ENCODE results near the gene AP3D1. TPM values are rescaled to one million over a fixed set of nuclear protein-coding genes. Genes with fewer than 3 reads are reported as not detected.

The AP3D1 gene
- total RNA-seq, 4 donors from 2014 or later = 101 to 189 (median 152) TPM

GRCh38 chr19:2150794-2151338, 500 bp downstream of the AP3D1 start:
- intact Hi-C loops (cut with DNase I; ENCODE audit: low total_unique reads) (loop anchor here (10.0 kb wide), 1 partner anchor 174 kb away; the partner anchor contains the start of genes LSM7 and SPPL2B), in situ Hi-C loops (cut with MboI; ENCODE audit: low pct_ligation_motif_present in 1 of 4, low pct_unique_long_range_greater_than_20kb in 1 of 4, low sequenced_read_pairs in 3 of 4) (loop anchor here in 1 of 4 donors (25.0 kb wide), 1 partner anchor 111 kb away; the partner anchor contains the start of gene JSRP1)
- DNase-seq = peak; percentile 35
- Histone ChIP-seq H3K27ac (peak overlapping the region; percentile 88 to 93 (median 90)), H3K4me1 (peaks cover 18 to 57% (median 36%) of the 10 kb centered on the region in 4 donors), H3K36me3 (no peaks in the 10 kb centered on the region), H3K4me3 (peak overlapping the region; percentile 65 to 93 (median 78)), H3K27me3 (no peaks in the 10 kb centered on the region), H3K9me3 (no peaks in the 10 kb centered on the region)
- TF ChIP-seq CTCF (IDR thresholded peaks at IDR 0.05) = no peak
- TF ChIP-seq EP300 (IDR thresholded peaks at IDR 0.05; ENCODE audit: low read depth) = no peak
- TF ChIP-seq POLR2AphosphoS5 (IDR thresholded peaks at IDR 0.05) = no peak
- no peak for TF ChIP-seq POLR2A (IDR thresholded peaks at IDR 0.05)
- 2% methylated on average over 15 of the region's 36 CpGs; no CpG with 5 or more reads in 1 of the 2 donors for WGBS, 2 donors (ENCODE audit: low coverage in 1 of 2)

- Histone ChIP-seq H3K9me3 (no peaks in the 10 kb centered on the region), H3K27ac (peak overlapping the region; percentile 88 to 93 (median 90)), H3K27me3 (no peaks in the 10 kb centered on the region), H3K4me1 (peaks cover 18 to 56% (median 35%) of the 10 kb centered on the region in 4 donors), H3K4me3 (peak overlapping the region; percentile 65 to 93 (median 78)), H3K36me3 (no peaks in the 10 kb centered on the region)
- TF ChIP-seq EP300 (IDR thresholded peaks at IDR 0.05; ENCODE audit: low read depth) (no peak), CTCF (IDR thresholded peaks at IDR 0.05) (no peak), POLR2AphosphoS5 (IDR thresholded peaks at IDR 0.05) (no peak), POLR2A (IDR thresholded peaks at IDR 0.05) (no peak)
- 18% methylated on average over 26 of the region's 30 CpGs; no CpG with 5 or more reads in 1 of the 2 donors for WGBS, 2 donors (ENCODE audit: low coverage in 1 of 2)
- DNase-seq = peak; percentile 44
- intact Hi-C loops (cut with DNase I; ENCODE audit: low total_unique reads) = loop anchor here (10.0 kb wide), 1 partner anchor 175 kb away; the partner anchor contains the start of genes LSM7 and SPPL2B
- in situ Hi-C loops (cut with MboI; ENCODE audit: low pct_ligation_motif_present in 1 of 4, low pct_unique_long_range_greater_than_20kb in 1 of 4, low sequenced_read_pairs in 3 of 4) = loop anchor here in 1 of 4 donors (25.0 kb wide), 1 partner anchor 112 kb away; the partner anchor contains the start of gene JSRP1
Observed at GRCh38 chr19:2149980-2150793, 1.2 kb downstream of the AP3D1 start.

GRCh38 chr19:2148482-2149135, 2.8 kb downstream of the AP3D1 start:
- no peaks in the 10 kb centered on the region for H3K9me3 ChIP-seq
- DNase-seq = no peak
- WGBS, 2 donors (ENCODE audit: low coverage in 1 of 2) = 84 to 91% methylated on average over 11 to 16 of the region's 16 CpGs
- in situ Hi-C loops (cut with MboI; ENCODE audit: low pct_ligation_motif_present in 1 of 4, low pct_unique_long_range_greater_than_20kb in 1 of 4, low sequenced_read_pairs in 3 of 4) = no loop called here
- H3K4me3 ChIP-seq = no peak overlapping the region
- peaks cover 18 to 46% (median 27%) of the 10 kb centered on the region in 4 donors for H3K4me1 ChIP-seq
- intact Hi-C loops (cut with DNase I; ENCODE audit: low total_unique reads) = no loop called here
- TF ChIP-seq POLR2A (IDR thresholded peaks at IDR 0.05) (no peak), EP300 (IDR thresholded peaks at IDR 0.05; ENCODE audit: low read depth) (no peak), CTCF (IDR thresholded peaks at IDR 0.05) (no peak), POLR2AphosphoS5 (IDR thresholded peaks at IDR 0.05) (no peak)
- H3K27me3 ChIP-seq = no peaks in the 10 kb centered on the region
- H3K27ac ChIP-seq = no peak overlapping the region
- H3K36me3 ChIP-seq = no peaks in the 10 kb centered on the region

GRCh38 chr19:2145831-2146241, 5.5 kb downstream of the AP3D1 start:
- intact Hi-C loops (cut with DNase I; ENCODE audit: low total_unique reads) = no loop called here
- Histone ChIP-seq H3K4me3 (no peak overlapping the region), H3K4me1 (peaks cover 18 to 39% (median 22%) of the 10 kb centered on the region in 4 donors), H3K9me3 (no peaks in the 10 kb centered on the region), H3K27ac (no peak overlapping the region), H3K36me3 (no peaks in the 10 kb centered on the region), H3K27me3 (no peaks in the 10 kb centered on the region)
- TF ChIP-seq POLR2AphosphoS5 (IDR thresholded peaks at IDR 0.05) (no peak), CTCF (IDR thresholded peaks at IDR 0.05) (no peak), EP300 (IDR thresholded peaks at IDR 0.05; ENCODE audit: low read depth) (no peak), POLR2A (IDR thresholded peaks at IDR 0.05) (no peak)
- in situ Hi-C loops (cut with MboI; ENCODE audit: low pct_ligation_motif_present in 1 of 4, low pct_unique_long_range_greater_than_20kb in 1 of 4, low sequenced_read_pairs in 3 of 4) = no loop called here
- WGBS, 2 donors (ENCODE audit: low coverage in 1 of 2) = 77% methylated on average over 16 of the region's 16 CpGs; no CpG with 5 or more reads in 1 of the 2 donors
- DNase-seq = no peak

Data from transverse colon (tissue), 4 donors.